AML-193 (cell line): Measurements from ENCODE around the gene THEMIS2.
"Not testable (repeated sequence)": the region's sequence is repeated elsewhere in the genome, so short reads cannot be mapped to it uniquely, and the experiment has no call there.

ENCODE experiments used
- DNase-seq, 2 experiments: peaks; one replicate each; lab custom pipeline; 2025; lab: John Stamatoyannopoulos, UW

THEMIS2 gene

DNA sequence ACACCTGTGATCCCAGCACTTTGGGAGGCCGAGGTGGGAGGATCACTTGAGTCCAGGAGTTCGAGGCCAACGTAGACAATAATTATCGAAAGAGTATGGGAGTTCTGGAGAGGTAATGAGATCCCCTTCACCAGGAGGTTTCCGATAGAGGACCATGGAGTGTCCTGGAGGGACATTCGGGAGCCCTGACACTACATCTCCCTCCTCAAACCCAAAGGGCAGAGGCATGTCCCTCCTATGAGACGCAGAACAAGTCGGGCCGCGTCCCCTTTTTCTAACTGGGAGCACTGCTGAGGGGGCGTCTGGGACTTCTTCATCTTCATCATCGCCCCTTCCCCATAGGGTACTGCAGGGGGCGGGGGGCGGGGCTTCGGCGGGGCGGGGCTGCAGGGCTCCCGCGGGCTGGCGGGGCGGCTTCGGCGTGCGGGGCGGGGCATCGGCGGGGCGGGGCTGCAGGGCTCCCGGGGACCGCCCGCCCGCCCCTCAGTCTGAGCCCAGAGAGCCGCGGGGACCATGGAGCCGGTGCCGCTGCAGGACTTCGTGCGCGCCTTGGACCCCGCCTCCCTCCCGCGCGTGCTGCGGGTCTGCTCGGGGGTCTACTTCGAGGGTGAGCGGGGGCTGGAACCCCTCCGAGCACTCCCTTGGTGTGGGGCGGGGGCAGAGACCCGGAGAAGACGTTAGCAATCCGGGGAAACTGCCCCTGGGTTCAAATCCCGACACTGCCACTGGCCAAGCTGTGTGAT lies at the start of gene THEMIS2:
Gene THEMIS2, plus strand, starts transcription at position 486 of the 743 bp plus-strand sequence. Its CDS starts 28 bp downstream, at position 514.
- peak in 1 of 2 experiments; percentile 27 for DNase-seq

- no peak for DNase-seq
Measured at GRCh38 chr1:27823784-27824183, 48.6 kb upstream of the THEMIS2 start.

- no peak for DNase-seq
Measured at GRCh38 chr1:27824411-27824810, 47.9 kb upstream of the THEMIS2 start.

GRCh38 chr1:27829339-27829960 lies 42.9 kb upstream of the THEMIS2 start:
- not testable (repeated sequence) for DNase-seq

GRCh38 chr1:27830621-27831440 lies 41.5 kb upstream of the THEMIS2 start, which contains the start of gene PPP1R8:
Gene PPP1R8 (plus strand): TSS chr1:27830782. CDS start chr1:27830836, 54 bp downstream.
- peak; percentile 89 for DNase-seq

DNA sequence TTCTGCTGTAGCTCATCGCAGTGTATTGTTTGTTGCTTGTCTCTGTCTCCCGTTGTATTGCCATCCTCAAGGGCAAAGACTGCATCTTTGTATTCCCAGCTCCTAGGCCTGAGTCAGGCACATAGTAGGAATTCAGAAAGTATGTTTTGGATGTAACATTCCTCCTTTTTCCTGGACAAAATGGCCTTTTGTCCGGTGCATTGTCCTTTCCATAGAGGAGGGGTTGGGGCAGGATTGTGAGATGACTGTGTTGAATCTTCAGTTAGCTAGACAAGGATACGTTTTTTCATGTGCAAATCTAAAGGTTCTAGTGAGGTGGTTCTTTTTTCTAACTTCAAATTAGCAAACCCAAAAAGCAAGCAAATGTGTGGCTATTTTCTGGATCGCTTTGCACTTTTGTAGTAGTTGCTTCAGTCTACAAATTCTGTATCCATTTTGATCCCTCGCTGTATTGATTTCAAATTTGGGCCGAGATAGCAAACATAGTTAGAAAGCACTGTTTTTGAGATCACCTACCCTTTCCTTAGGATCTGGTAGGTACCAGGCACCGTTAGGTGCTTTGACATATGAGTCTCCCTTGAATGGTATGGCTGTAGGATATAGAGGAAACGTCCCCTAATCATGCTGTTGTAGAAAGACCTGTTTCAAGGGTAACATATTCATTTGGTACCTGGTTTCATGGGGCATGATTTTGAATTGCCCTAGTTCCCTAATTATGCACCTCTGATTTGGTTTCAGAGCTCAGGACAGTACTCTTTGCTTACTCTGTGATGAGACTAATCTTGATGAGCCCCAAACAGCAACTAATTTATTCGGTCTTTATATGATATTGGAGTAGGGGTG lies 40.6 kb upstream of the THEMIS2 start:
- DNase-seq = no peak

GRCh38 chr1:27832762-27833161 lies 39.6 kb upstream of the THEMIS2 start:
- no peak for DNase-seq

- no peak for DNase-seq
Measured at GRCh38 chr1:27833470-27833869, 38.9 kb upstream of the THEMIS2 start.

DNA sequence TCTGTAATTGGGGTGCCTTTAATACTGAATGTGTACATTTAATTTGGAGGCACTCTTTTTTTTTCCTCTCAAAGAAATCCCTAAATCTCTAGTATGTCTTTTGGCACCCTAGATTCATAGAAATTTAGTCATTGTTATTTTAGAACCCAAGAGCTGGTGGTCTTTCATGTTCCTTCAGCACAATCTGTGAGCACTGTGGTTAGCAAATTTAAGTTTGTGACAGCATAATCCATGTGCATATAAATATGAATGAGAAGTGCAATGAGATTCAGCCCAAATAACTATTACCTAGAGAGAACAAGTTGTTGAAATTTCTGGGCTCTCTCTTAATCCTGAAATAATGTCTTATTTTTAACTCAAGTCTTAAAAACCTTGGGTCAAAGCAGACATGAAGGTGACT lies 37.3 kb upstream of the THEMIS2 start:
- DNase-seq = no peak

DNA sequence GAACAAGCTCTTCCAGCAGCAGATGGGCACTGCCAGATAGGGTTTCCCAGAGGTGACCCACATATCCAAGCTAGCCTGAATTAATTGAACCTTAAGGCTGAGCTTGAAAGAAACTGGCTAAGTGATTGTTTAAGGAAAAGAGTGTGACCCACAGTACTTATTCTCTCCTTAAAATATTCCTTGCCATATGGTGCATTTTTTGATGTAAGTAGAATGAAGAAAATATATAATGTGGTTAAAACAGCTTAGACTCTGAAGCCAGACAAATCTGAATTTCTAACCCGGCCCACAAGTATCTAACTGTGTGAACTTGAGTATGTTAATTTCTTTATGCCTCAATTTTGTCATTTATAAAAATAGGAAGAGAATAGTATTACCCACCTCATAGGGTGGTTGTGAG lies 36.8 kb upstream of the THEMIS2 start:
- no peak for DNase-seq

GRCh38 chr1:27849951-27850350 lies 22.4 kb upstream of the THEMIS2 start:
- DNase-seq = no peak

- no peak for DNase-seq
Measured at GRCh38 chr1:27855085-27855484, 17.3 kb upstream of the THEMIS2 start.

DNA sequence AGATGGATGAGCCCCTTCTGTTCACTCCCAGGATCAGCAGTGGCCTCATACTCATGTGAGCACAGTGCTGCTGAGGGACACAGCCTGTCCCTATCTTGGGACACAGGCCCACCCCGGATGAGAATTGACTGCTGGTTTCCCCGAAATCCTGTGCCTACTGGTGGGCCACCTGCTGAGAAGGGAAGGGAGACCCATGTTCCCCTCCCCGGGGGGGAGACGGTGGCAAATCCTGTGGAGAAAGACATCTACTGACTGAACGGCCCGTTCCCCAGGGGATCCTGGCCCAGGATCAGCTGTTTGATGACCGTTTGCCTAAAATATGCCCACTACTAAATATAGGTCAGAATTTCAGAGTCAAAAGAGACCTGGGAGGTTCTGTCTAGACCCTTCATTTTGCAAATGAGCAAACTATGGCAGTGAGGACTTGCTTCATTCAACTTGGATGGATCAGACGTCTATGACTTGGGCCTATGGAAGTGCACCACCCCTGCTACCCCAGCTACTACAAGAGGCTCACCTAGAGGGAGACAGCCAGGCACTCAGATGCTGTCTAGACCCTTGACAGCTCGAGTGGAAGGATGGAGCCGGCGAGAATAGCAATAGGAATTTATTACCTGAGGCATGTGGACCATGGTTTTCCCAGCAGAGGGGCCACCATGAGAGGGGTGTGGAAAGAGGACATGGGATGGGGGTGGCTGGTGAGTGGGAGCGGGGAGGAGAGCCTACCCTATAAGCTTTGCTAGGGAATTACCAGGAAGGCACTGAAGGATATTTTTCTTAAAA lies 15.6 kb upstream of the THEMIS2 start:
- no peak for DNase-seq

DNA sequence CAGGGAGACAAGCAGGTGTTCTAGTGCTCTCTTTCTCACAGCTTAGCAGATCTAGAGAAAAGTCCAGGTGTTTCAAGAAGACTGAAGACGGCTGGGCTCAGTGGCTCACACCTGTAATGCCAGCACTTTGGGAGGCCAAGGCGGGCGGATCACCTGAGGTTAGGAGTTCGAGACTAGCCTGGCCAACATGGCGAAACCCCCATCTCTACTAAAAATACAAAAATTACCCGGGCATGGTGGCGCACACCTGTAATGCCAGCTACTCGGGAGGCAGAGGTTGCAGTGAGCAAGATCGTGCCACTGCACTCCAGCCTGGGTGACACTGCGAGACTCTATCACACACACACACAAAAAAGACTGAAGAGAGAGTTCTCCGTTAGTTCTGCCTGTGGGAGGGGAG lies 14.8 kb upstream of the THEMIS2 start:
- not testable (repeated sequence) for DNase-seq

DNA sequence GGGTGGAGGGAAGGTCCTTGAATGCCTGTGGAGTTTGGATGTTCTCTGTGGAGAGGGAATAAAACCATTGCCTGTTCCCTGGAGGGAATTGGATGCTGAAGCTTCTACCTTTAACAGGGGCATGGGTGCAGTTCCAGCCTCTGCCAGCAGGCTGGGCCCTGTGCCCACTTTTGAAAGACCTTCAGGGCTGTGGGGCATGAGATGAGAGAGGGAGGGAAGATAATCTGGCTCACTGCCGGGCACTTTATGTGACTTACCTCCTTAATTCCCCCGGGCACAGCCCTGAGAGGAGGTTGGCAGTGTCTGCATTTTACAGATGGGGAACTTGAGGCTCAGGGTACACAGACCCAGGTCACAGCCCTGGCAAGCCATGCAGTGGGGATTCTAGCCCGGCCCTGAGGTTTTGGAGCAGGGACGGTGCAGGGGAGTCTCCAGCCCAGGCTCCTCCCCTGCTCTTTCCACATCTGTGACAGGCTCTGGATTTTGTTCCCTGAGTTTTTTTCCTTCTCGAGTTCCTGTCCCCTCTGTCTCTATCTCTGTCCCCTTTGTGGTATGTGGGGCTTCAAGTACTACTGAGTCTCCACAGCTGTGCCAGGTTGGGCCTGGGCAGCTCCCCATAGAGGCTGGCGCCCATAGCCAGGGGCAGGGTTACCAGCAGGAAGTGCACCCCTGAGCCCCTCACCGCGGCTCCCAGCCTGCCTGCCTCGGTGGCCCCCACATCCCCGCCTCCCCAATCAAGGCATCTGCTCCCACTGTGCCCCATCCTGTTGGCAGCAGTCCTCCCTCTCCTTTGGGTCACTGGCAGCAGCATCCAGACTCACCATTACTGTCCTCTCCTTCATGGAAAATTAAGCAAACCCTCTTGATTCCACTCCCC lies 14.0 kb upstream of the THEMIS2 start:
- peak; percentile 70 to 77 for DNase-seq

GRCh38 chr1:27858949-27859576 lies 13.3 kb upstream of the THEMIS2 start:
- DNase-seq = no peak

DNA sequence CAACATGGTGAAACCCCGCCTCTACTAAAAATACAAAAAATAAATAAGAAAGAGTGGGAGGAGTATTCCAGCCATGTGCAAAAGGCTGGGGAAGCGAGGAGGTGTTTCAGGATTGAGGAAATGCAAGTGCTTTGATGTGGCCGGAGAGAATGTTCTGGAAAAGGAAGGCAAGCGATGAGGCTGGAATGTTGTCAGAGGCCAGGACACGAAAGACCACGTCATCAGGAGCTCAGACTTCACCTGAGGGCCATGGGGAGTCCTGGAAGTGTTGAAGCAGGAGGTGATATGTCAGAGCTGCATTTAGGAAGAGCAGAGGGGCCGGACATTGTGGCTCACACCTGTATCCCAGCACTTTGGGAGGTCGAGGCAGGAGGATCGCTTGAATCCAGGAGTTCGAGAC lies 10.9 kb upstream of the THEMIS2 start:
- no peak for DNase-seq

GRCh38 chr1:27862004-27862403 lies 10.3 kb upstream of the THEMIS2 start:
- no peak for DNase-seq
